ENCODE data around the gene MORN1. TPM values are rescaled to one million over a fixed set of nuclear protein-coding genes. Genes with fewer than 3 reads are reported as not detected.

Gene MORN1
- total and polyA plus RNA-seq, 2 experiments from 2014 or later = 4.8 to 11.1 TPM

- no peak for TF ChIP-seq REST (IDR thresholded peaks at IDR 0.05; ENCODE audit: unreplicated experiment)
- no peak for TF ChIP-seq EZH2 (IDR thresholded peaks at IDR 0.05; ENCODE audit: low read depth, unreplicated experiment)
- TF ChIP-seq EZH2phosphoT487 (IDR thresholded peaks at IDR 0.05; ENCODE audit: unreplicated experiment) = no peak
- TF ChIP-seq POLR2AphosphoS5 (IDR thresholded peaks at IDR 0.05; ENCODE audit: low read depth) = no peak
- no peak for TF ChIP-seq STAT1 (IDR thresholded peaks at IDR 0.05; ENCODE audit: unreplicated experiment)
- no peak for TF ChIP-seq JUNB (IDR thresholded peaks at IDR 0.05; ENCODE audit: unreplicated experiment)
- Mint-ChIP-seq H3K9me3 (no peaks in the 10 kb centered on the region; the same call in 2 of the 3 replicates), H3K27me3 (ENCODE audit: insufficient read depth, low read depth, poor library complexity) (peaks cover 45% of the 10 kb centered on the region), H3K27ac (no peak overlapping the region; the same call in 1 of the 2 replicates), H3K36me3 (ENCODE audit: low read depth) (no peaks in the 10 kb centered on the region), H3K4me3 (no peak overlapping the region), H3K4me1 (peaks cover 52% of the 10 kb centered on the region)
- Histone ChIP-seq H3K4me2 (no peak overlapping the region), H2AFZ (no peak overlapping the region), H3K4me3 (no peak overlapping the region), H3K79me2 (replicated peaks; ENCODE audit: insufficient read depth) (peaks cover 98% of the 10 kb centered on the region), H3K9me2 (ENCODE audit: insufficient read depth) (no peaks in the 10 kb centered on the region), H4K20me1 (replicated peaks; ENCODE audit: insufficient read depth) (peaks cover 41% of the 10 kb centered on the region), H3K36me3 (ENCODE audit: insufficient read depth) (no peaks in the 10 kb centered on the region), H3F3A (replicated peaks; ENCODE audit: low read depth) (no peaks in the 10 kb centered on the region), H3K4me1 (ENCODE audit: insufficient read depth) (peaks cover 17% of the 10 kb centered on the region), H3K27ac (ENCODE audit: low read depth) (no peak overlapping the region; the same call in 1 of the 2 replicates), H3K27me3 (ENCODE audit: insufficient read depth) (no peaks in the 10 kb centered on the region)
- ATAC-seq (peak; percentile 9; the same call in 1 of the 3 replicates), DNase-seq (ENCODE audit: low spot score) (no peak)
These were observed 98.5 kb downstream of the MORN1 start for GRCh38 chr1:2292725-2293450.

GRCh38 chr1:2291577-2291976 lies 99.8 kb downstream of the MORN1 start:
- Histone ChIP-seq H4K20me1 (replicated peaks; ENCODE audit: insufficient read depth) (peaks cover 39% of the 10 kb centered on the region), H3K27me3 (ENCODE audit: insufficient read depth) (no peaks in the 10 kb centered on the region), H3K9me2 (ENCODE audit: insufficient read depth) (no peaks in the 10 kb centered on the region), H3K27ac (ENCODE audit: low read depth) (no peak overlapping the region), H3K4me1 (ENCODE audit: insufficient read depth) (peaks cover 17% of the 10 kb centered on the region), H2AFZ (no peak overlapping the region), H3K36me3 (ENCODE audit: insufficient read depth) (no peaks in the 10 kb centered on the region), H3K4me3 (no peak overlapping the region), H3K79me2 (replicated peaks; ENCODE audit: insufficient read depth) (peaks cover 98% of the 10 kb centered on the region), H3F3A (replicated peaks; ENCODE audit: low read depth) (no peaks in the 10 kb centered on the region), H3K4me2 (no peak overlapping the region)
- TF ChIP-seq JUNB (IDR thresholded peaks at IDR 0.05; ENCODE audit: unreplicated experiment) (no peak), ETS1 (IDR thresholded peaks at IDR 0.05) (no peak), CREB1 (CRISPR knock-in tag; IDR thresholded peaks at IDR 0.05; ENCODE audit: low read depth) (no peak), POLR2AphosphoS5 (IDR thresholded peaks at IDR 0.05; ENCODE audit: low read depth) (no peak), EZH2 (IDR thresholded peaks at IDR 0.05; ENCODE audit: low read depth, unreplicated experiment) (no peak), ZNF331 (CRISPR knock-in tag; IDR thresholded peaks at IDR 0.05; ENCODE audit: low read depth) (no peak), EZH2phosphoT487 (IDR thresholded peaks at IDR 0.05; ENCODE audit: unreplicated experiment) (no peak), STAT1 (IDR thresholded peaks at IDR 0.05; ENCODE audit: unreplicated experiment) (no peak)
- ATAC-seq = no peak
- H3K27ac Mint-ChIP-seq = no peak overlapping the region; the same call in 1 of the 2 replicates
- peaks cover 46% of the 10 kb centered on the region for H3K27me3 Mint-ChIP-seq (ENCODE audit: insufficient read depth, low read depth, poor library complexity)
- DNase-seq (ENCODE audit: low spot score) = no peak
- no peak overlapping the region for H3K4me3 Mint-ChIP-seq
- peaks cover 53% of the 10 kb centered on the region for H3K4me1 Mint-ChIP-seq
- no peaks in the 10 kb centered on the region; the same call in 2 of the 3 replicates for H3K9me3 Mint-ChIP-seq
- no peaks in the 10 kb centered on the region for H3K36me3 Mint-ChIP-seq (ENCODE audit: low read depth)

Data from GM23338 (cell line).